K562 (cell line): Measurements from ENCODE around the gene HUS1. TPM values are rescaled to one million over a fixed set of nuclear protein-coding genes. Genes with fewer than 3 reads are reported as not detected.

Source experiments
- CTCF ChIP-seq, 3 experiments: IDR thresholded peaks in 2 of 3; conservative IDR thresholded peaks in 1 of 3; 2 replicates each; pipeline ENCODE4 v1.5.1; 2011 to 2012; ENCODE audit warnings: low read length in 3 of 3, mild to moderate bottlenecking in 3 of 3, control low read depth in 2 of 3, improper control_type of control experiment in 1 of 3, inconsistent platforms in 1 of 3, low read depth in 1 of 3, mixed read lengths in 1 of 3, moderate library complexity in 1 of 3; ENCODE audit not compliant: insufficient read depth in 2 of 3
- FUS ChIP-seq: fragments of 200-400 bp; formaldehyde crosslinking; optimal IDR thresholded peaks from 2 replicates; pipeline ENCODE3; 2017; ENCODE audit warnings: low read depth, low read length
- KLF16 ChIP-seq: IDR thresholded peaks from 2 replicates; pipeline ENCODE4 v1.6.1; 2016; ENCODE audit warnings: antibody characterized with exemption
- MYBL2 ChIP-seq, 2 experiments: fragments of 450-650 bp in 1 of 2; sonication (generic) in 1 of 2; formaldehyde crosslinking in 1 of 2; IDR thresholded peaks; 2 replicates each; pipeline versions ENCODE4 v1.6.1 to v1.8.1; 2017 to 2022; ENCODE audit warnings: borderline replicate concordance in 1 of 2, inconsistent platforms in 1 of 2, low read depth in 1 of 2, mild to moderate bottlenecking in 1 of 2, missing genetic modification reagents in 1 of 2, moderate library complexity in 1 of 2
- MYC ChIP-seq, 2 experiments: fragments of 250-450 bp in 1 of 2; sonication (Bioruptor Pico) in 1 of 2; IDR thresholded peaks; 2 replicates each; pipeline versions ENCODE4 v1.5.1 to v1.6.1; 2012 to 2021; ENCODE audit warnings: low read depth in 2 of 2, borderline replicate concordance in 1 of 2, improper control_type of control experiment in 1 of 2, low read length in 1 of 2, mild to moderate bottlenecking in 1 of 2, moderate library complexity in 1 of 2
- RAD21 ChIP-seq, 2 experiments: fragments of 250-450 bp in 1 of 2; fragments of 450-650 bp in 1 of 2; sonication (Bioruptor Pico) in 1 of 2; formaldehyde crosslinking in 1 of 2; IDR thresholded peaks in 1 of 2; conservative IDR thresholded peaks in 1 of 2; 2 replicates each; pipeline versions ENCODE4 v1.4.0 to v1.8.0; 2020 to 2022; ENCODE audit warnings: mild to moderate bottlenecking in 2 of 2, moderate library complexity in 1 of 2
- YY1 ChIP-seq, 3 experiments: IDR thresholded peaks; 2 replicates each; pipeline ENCODE4 v1.6.1; 2011; ENCODE audit warnings: low read length in 2 of 3, mild to moderate bottlenecking in 2 of 3, moderate library complexity in 2 of 3, borderline replicate concordance in 1 of 3, control low read depth in 1 of 3, low read depth in 1 of 3; ENCODE audit not compliant: insufficient read depth in 3 of 3, insufficient replicate concordance in 2 of 3, control insufficient read depth in 1 of 3, insufficient read length in 1 of 3; ENCODE audit errors: extremely low read depth in 1 of 3
- ZBTB33 ChIP-seq: sonication (generic); formaldehyde crosslinking; IDR thresholded peaks from 2 replicates; pipeline ENCODE4 v1.8.1; 2023; ENCODE audit warnings: mild to moderate bottlenecking, missing genetic modification reagents
- ZBTB7A ChIP-seq: IDR thresholded peaks from 2 replicates; pipeline ENCODE4 v1.6.1; 2011; ENCODE audit warnings: low read depth, mild to moderate bottlenecking, low read length, moderate library complexity, borderline replicate concordance; ENCODE audit not compliant: control insufficient read depth
- ZNF512 ChIP-seq: IDR thresholded peaks from 2 replicates; pipeline ENCODE4 v1.6.1; 2016; ENCODE audit warnings: missing genetic modification characterization, missing compliant biosample characterization
- polyA plus RNA-seq, 8 experiments: library from polyadenylated mRNA; depleted of rRNA in 4 of 8; stranded (reverse) in 5 of 8; unstranded in 3 of 8; fragments of >200 nt; fragmentation: Nextera tagmentation in 2 of 8; fragmentation: Illumina TruSeq in 1 of 8; extraction: Ambion mirVana in 2 of 8; extraction: Trizol in 1 of 8; gene quantifications; 2 replicates each; pipeline versions ENCODE4 v1.2.1 to v1.2.3, GENCODE V29; 2011 to 2014; ENCODE audit warnings: inconsistent platforms in 1 of 8, missing spikeins in 1 of 8
- total RNA-seq, 7 experiments: library from RNA; depleted of rRNA in 6 of 7; stranded (reverse); fragments of >200 nt in 6 of 7; fragmentation: Illumina TruSeq in 2 of 7; extraction: Trizol in 2 of 7; gene quantifications; 2 replicates each; pipeline versions ENCODE4 v1.2.1 to v1.2.3, GENCODE V29; 2011 to 2021; ENCODE audit warnings: low replicate concordance in 1 of 7
- TF ChIP-seq, protein P1 (sequence below): fragments of 200-800 bp; sonication (Bioruptor generic); IDR thresholded peaks from 2 replicates; pipeline ENCODE4 v1.6.1; 2017; ENCODE audit warnings: missing genetic modification characterization, missing compliant biosample characterization
- TF ChIP-seq, protein P2 (sequence below): fragments of 250-450 bp; sonication (Bioruptor Pico); IDR thresholded peaks from 2 replicates; pipeline ENCODE4 v1.5.0; 2022; ENCODE audit warnings: mild to moderate bottlenecking

Gene HUS1
- total and polyA plus RNA-seq, 9 of the 15 experiments (the other 6 are each of a cell fraction or from before 2014, with no cell fraction given): 11.5 to 27.0 (median 16.5) TPM

- peak; percentile 70 for TF ChIP-seq MYBL2 (IDR thresholded peaks at IDR 0.05; ENCODE audit: low read depth)
- no peak for TF ChIP-seq MYBL2 (CRISPR knock-in tag; IDR thresholded peaks at IDR 0.05; ENCODE audit: borderline replicate concordance)
- TF ChIP-seq MYC (IDR thresholded peaks at IDR 0.05; ENCODE audit: low read depth, low read length): peak; percentile 56; the same call in 1 of the 2 replicates
- no peak for TF ChIP-seq MYC (CRISPR knock-in tag; IDR thresholded peaks at IDR 0.05; ENCODE audit: borderline replicate concordance, low read depth)
- TF ChIP-seq, protein P1, sequence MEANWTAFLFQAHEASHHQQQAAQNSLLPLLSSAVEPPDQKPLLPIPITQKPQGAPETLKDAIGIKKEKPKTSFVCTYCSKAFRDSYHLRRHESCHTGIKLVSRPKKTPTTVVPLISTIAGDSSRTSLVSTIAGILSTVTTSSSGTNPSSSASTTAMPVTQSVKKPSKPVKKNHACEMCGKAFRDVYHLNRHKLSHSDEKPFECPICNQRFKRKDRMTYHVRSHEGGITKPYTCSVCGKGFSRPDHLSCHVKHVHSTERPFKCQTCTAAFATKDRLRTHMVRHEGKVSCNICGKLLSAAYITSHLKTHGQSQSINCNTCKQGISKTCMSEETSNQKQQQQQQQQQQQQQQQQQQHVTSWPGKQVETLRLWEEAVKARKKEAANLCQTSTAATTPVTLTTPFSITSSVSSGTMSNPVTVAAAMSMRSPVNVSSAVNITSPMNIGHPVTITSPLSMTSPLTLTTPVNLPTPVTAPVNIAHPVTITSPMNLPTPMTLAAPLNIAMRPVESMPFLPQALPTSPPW (CRISPR knock-in tag): peak; percentile 22; the same call in 1 of the 2 replicates
- no peak for TF ChIP-seq FUS
- peak; percentile 81 for TF ChIP-seq ZBTB33 (CRISPR knock-in tag)
- TF ChIP-seq RAD21 (CRISPR knock-in tag; conservative IDR thresholded peaks at IDR 0.05 in 1 of 2, IDR thresholded peaks at IDR 0.05 in 1 of 2): peak; percentile 72 to 77
- TF ChIP-seq ZBTB7A: peak; percentile 49; the same call in 1 of the 2 replicates
- no peak for TF ChIP-seq ZNF512 (tag)
- no peak for TF ChIP-seq KLF16
- TF ChIP-seq CTCF (IDR thresholded peaks at IDR 0.05 in 2 of 3, conservative IDR thresholded peaks at IDR 0.05 in 1 of 3; ENCODE audit: insufficient read depth in 2 of 3, low read depth in 1 of 3, low read length in 3 of 3): peak; percentile 50 to 67 (median 63)
- TF ChIP-seq YY1 (IDR thresholded peaks at IDR 0.05; ENCODE audit: borderline replicate concordance in 1 of 3, control insufficient read depth in 1 of 3, extremely low read depth in 1 of 3, insufficient read depth in 3 of 3, insufficient read length in 1 of 3, insufficient replicate concordance in 2 of 3, low read depth in 1 of 3, low read length in 2 of 3): peak in 1 of 3 experiments; percentile 49
- TF ChIP-seq, protein P2, sequence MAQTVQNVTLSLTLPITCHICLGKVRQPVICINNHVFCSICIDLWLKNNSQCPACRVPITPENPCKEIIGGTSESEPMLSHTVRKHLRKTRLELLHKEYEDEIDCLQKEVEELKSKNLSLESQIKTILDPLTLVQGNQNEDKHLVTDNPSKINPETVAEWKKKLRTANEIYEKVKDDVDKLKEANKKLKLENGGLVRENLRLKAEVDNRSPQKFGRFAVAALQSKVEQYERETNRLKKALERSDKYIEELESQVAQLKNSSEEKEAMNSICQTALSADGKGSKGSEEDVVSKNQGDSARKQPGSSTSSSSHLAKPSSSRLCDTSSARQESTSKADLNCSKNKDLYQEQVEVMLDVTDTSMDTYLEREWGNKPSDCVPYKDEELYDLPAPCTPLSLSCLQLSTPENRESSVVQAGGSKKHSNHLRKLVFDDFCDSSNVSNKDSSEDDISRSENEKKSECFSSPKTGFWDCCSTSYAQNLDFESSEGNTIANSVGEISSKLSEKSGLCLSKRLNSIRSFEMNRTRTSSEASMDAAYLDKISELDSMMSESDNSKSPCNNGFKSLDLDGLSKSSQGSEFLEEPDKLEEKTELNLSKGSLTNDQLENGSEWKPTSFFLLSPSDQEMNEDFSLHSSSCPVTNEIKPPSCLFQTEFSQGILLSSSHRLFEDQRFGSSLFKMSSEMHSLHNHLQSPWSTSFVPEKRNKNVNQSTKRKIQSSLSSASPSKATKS: no peak
Measured at GRCh38 chr7:47991741-47992311, 12.4 kb upstream of the HUS1 start (continued).
